GM19328 (cell line): ENCODE results near the gene HEMGN.
A peak's percentile ranks its signal among the peaks of the same experiment; 100 is the strongest.

Experiments used
- ATAC-seq: cut with Tn5 transposase; IDR thresholded peaks from one replicate; pipeline ENCODE4 v1.9.1; 2021; ENCODE audit warnings: mild to moderate bottlenecking, moderate library complexity; ENCODE audit not compliant: unreplicated experiment

Gene HEMGN

DNA sequence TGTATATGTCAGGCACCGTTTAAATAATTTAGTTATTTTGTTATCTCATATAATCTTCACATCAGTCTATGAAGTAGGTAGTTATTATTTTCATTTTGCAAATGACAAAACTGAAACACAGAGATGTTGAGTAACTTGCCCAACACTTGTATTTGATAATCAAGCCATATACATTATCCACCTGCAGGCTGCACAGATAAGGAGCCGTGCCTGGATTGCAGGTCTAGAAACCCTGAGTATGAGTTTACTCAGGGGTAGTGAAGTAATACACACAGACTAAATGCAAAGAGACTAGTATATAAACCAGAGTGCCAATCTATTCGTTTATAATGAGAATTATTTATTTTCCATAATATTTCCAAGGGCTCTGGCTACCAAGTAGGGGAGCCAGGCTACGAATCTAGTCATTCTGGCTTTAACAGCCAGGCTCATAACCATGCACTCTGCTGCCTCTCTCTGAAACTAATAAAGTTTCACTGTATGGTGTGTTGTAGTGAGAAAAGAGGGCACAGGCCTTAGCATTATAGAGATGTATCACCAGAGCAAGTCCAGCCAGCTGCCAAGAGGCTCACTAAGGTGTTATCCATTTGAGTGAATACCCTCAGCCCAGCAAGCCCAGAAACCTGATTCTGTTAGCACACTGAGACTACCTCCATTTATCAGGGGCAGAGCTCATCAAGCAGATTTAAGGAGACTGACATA, 4.5 kb downstream of the HEMGN start:
- no peak for ATAC-seq

DNA sequence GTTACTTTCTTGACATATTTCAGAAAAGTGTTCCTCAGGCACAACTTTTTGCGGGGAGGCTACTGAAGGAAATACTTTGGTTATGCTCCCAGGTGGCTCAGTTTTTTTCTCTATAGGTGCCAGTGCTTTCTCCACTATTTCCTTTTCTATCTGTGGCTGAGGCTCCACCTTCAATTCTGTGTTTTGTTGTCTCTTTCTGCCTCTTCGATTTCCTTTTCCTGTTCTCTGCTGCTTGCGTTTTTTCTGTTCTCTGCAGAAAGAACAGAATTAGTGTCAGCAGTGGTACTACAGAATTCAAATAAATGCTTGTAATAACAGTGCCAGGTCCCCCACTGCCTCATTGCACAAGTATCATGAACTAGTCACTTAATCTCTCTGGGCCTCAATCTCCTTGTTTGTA, 7.0 kb downstream of the HEMGN start:
- no peak for ATAC-seq

DNA sequence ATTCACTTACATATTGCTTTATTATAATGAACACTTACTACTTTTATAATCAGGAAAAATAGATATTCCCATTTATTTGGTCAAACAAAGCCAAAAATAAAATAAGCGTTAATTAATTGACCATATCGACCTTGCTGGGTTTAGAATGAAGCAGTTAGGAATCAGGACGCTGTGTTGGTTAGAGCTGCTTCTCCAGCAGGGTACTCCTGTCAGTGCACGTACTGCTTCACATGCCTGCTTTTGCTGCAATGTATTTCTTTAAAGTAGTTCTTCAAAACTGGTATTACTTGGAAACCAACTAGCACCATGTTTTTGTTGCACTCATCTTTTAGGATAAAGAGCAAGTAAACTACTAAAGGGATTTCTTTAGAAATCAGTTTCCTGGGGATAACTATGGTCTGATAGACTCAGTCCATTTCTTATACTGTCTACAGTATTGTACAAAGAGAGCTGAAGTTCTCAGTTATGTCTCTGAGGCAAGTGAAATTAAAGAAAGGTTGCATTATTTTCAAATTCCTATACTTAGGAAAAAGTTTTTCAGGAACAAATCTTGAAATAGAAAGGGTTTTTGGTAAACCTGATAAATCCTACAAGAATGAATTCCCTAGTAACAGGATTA, 8.9 kb downstream of the HEMGN start:
- no peak for ATAC-seq

DNA sequence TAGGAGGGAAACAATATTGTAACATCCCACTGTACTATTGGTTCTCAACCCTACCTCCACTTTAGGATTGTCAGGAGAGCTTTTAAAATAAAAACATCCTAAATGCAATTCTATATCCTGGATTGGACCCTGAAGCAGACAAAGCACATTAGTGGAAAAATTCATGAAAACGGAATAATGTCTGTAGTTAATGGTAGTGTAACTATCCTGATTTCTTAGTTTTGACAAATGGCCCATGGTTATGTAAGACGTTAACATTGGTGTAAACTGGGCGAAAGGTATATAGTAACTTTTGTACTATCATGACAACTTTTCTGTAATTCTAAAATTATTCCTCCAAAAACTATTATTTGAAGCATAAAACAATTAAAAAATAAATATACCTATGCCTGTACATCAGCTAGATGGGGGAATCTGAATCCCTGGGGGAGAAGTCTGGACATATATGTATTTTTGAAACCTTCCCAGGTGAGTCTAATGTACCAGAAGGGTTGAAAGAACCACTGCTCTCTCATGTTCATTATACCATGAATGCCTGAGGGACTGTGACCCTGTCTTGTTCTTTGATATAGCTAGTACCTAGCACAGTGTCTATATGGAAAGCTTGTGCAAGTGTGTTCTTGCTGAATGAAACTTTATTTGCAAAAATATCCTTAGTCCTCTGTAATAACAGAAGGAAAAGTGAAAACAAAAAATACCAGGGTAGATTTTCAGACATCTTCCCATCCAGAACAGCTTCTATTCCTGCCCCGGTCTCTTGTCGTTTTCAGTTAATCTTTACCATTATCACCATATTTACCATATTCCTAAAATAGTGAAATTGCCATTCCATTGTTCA, 12.3 kb downstream of the HEMGN start:
- ATAC-seq = no peak

DNA sequence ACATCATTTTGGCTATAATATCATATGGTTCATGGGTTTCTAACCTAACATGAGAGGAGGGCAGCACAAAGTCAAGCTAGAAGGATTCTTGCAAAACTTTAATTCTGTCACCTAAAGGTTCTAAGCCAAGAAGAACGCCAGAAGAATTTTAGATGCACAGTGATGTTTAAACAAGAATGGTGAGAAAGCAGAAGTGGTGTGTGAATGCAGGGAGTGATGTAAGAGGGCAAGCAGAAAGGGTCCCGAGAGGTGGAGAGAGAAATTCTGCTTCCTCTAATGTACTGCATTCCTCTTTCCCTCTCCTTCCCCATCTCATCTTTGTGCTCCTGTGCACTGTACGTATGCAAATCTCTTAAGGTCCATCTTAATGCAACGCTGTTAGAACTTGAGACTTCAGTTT, 13.6 kb downstream of the HEMGN start:
- ATAC-seq = no peak

DNA sequence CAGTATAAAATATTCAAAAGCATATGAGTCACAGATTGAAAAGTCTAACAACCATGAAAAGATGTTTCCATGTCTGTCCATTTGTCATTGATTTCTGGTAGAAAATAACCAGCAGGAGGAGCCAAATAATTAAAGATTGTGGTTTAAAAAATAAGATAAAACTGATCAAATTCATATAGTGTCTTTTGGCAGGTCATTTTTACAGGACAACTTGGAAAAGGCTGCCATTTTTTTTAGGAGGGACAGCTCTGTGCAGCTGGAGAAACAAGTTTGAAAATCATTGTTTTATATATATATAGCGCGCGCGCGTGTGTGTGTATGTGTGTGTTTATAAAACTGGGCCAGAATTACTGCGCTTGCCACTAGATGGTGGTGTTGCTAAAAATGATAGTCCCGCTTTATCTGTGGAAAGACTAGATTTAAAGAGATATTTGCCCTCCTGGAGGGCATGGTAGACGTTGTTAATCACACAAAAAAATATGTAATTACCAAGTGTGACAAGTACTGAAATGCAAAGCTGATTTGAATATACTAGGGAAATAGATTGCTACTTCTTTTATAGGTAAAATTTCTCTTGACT, 14.4 kb downstream of the HEMGN start:
- no peak for ATAC-seq

DNA sequence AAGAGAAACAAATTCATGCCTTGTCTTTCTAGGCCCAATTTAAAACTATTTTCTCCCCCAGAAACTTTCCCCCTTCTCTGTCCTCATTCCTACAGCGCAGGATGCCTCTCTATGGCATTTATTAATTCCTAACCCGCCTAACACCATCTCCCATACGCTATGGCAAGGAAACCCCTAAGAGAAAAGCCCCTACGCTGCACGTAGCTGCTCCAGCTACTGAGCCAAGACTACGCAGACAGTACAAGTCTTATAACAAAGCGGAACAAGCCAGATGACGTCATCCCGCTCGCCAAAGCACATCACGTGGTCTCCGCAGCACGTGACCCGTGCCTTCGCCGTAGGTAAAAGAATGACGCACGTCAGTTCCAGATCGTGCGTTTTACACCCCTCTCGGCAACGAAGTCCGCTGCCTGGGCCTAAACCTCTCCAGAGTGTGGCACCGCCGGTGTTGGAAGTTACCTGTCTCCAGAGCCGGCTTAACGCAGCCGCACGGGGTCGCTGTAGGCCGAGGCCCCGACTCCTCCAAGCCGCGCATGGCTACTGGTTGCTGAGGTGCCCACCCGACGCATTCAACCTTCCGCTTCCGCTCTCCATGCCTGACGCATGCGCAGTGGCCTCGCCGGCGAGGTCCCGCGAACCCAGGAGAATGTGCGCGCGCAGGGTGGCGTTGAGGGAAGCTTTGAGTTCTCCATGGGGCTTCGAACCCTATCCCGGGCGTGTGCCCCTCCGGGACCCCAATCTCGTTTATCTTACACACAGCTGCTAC, 15.8 kb downstream of the HEMGN start, which contains the start of gene TRMO:
TSS of gene TRMO (minus strand) at position 542 of the 766 bp plus-strand sequence. CDS start at position 535, 7 bp downstream.
- ATAC-seq = peak; percentile 82

DNA sequence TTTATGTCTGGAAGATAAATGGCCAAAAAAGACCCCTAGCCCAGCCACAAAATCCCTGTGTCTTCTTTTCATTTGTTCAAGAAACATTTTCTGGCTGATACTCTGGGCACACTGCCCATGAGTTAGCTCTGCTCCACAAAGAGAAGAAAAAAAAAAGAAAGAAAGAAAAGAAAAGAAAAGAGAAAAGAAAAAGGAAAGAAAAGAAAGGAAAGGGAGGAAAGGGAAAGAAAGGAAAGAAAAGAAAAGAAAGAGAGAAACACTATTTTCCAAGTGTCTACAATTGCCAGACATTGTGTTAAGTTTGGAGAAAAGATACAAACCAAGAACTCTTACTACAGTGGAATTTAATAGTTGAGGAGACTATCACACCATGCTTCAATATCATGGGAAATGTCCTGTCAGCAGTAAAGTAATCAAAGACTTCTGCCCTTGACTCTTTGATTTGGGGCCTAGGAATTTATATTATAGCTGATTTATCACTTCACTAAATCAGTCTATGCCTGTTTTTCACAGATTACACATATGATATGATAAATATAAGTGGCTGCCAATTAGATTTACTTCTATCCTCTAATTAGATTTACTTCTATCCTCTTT, 18.7 kb downstream of the HEMGN start:
- no peak for ATAC-seq

DNA sequence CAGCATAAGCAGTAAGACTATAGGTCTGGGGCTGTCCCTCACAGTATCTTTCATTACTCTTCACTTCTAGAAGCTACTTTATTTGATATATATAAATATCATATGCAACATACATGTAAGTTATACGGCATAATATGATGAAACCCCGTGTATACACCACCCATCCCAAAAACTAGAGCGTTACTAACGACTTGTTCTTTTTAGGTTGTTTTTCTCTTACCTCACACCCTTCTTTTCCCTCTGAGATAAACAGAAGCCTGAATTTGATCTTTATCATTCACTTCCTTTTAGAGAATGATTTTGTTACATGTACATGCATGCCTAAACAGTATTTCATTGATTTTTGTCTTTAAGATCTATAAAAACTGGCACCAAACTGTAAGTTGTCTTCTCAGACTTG, 19.4 kb downstream of the HEMGN start:
- ATAC-seq = no peak

DNA sequence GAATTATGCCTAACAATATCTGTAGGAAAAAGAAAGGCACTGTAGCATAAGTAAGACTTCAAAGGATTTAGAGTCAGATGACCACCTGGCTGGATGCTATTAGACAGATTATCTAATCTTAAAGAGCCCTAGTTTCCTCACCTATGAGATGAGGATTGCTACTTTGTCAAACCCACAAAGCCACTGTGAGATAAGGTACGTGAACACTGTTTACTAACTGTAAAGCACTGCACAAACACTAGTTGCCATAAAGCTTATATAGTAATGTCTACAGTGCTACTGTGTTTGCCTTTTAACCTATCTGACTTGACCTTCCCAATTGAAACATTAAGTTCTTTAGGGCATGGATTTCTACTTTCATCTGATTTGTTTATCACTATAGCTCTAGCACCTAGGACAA, 26.0 kb downstream of the HEMGN start:
- ATAC-seq = no peak

DNA sequence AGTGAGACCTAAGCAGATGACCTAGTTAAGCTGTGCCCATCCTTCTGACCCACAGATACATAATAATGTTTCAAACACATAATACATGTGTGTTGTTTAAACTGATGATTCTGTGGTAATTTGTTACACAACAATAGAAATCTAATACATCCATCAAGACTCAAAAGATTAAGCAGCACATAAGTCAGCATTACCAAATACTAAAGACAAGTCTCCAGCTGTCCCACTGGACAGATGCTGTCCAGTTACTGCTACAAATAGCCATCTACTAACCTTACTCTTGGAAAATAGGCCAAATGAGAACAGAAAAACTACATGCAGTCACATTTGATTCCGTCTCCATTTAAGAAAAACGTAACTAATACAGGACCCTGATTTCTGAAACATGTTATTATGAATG, 26.4 kb downstream of the HEMGN start:
- no peak for ATAC-seq

DNA sequence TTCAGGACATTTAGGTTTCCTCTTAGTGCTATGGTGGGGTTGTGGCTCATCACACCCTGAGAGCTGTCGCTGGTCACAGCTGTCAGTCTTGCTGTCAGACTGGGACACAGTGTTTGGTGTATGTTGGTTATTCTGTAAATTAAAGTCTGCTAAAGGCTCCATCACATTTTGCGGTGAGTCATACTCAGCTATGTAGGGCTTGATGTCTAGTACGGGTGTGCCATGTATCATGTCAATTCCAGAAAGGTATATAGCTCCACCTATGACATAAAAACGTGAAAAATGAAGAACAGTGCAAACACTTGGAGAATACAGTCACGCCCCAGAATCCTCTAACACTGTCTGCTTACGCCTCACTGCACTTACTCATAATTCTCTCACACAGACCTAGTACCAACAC, 27.6 kb downstream of the HEMGN start:
- no peak for ATAC-seq

DNA sequence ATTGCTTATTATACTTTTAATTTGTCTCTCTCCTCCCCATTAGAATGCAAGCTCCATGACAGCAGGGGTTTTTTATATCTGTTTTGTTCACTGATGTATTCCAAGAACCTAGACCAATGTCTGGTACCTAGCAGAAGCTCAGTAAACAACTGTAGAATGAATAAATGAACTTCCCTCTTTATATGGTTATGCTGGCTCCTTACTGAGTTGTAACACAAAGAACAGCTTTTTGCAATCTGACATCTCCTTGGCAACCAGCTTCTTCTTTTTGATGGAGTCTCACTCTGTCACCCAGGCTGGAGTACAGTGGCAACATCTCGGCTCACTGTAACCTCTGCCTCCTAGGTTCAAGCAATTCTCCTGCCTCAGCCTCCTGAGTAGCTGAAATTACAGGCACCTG, 29.3 kb downstream of the HEMGN start:
- no peak for ATAC-seq

DNA sequence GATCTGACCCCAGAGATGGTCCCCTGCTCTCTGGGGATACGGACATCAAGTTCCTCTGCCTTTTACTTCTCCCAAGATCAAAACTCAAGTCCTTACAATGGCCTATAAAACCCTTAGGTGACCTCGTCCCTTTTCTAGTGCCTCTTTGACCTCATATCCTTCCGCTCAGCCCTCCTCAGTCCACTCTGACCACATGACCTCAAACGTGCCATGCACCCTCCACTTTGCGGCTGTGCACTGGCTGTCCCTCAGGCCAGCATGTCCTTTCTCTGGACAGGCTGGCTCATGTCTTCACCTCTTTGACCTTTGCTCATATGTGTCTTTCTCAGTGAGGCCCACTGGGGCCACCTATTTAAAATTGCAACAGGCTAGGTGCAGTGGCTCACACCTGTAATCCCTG, 30.3 kb downstream of the HEMGN start:
- no peak for ATAC-seq

DNA sequence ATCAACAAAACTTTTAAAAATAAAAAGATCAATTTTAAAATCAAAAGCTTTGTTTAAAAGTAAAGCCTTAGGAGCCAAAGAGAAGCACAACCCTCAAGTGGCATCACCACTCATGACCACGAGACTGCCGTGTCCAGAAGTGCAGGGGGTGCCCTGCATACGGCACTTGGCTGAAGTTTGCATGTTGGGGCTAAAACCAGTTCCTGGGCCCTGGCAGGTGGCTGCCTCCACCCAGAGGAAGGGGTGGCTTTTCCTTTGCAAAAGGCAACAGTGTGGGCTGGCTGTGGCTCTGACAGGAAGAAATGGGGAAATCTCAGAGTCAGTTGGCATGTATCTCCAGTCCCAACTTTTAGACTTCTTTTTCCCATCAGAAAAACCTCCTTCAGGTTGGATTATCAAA, 30.9 kb downstream of the HEMGN start:
- ATAC-seq = no peak

DNA sequence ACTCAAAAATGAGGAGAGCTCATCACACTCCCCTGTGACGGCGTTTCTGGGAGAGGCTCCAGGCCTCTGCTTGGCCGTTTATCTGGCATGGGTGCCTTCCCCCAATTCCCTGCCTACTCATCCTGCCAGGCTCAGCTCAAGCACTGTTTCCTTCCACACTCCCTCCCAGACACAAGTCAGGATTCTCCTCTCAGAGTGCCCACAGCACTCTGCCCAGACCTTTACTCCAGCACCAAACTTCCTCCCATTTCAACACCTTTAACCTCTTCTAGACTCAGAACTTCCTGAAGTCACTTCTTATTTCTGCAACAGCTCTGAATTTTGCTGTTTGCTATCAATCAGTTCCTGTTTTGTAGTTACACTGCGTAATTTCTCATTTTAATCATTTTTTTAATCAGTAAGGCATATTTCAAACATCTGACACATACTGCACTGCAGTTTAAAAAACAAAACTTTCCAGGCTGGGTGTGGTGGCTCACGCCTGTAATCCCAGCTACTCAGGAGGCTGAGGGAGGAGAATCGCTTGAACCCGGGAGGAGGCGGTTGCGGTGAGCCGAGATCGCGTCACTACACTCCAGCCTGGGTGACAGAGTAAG, 31.6 kb downstream of the HEMGN start:
- ATAC-seq = no peak

DNA sequence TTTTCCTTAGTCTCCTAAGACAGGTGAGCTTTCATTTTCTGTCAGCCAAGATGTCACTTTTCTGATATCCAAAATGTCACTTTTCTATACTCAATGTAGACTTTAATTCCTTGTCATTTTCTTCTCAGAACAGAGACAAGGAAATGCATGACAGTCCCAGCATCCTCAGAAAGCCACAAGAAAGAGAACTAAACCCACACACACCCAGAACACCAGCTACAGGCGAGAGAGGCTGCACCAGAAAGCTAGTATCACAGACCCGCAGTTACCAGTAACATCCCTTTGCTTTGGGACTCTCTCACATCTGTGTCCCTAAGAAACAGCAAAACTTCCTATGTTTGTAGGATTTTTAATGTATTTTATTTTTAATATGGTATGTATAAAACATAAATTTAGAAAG, 32.7 kb downstream of the HEMGN start:
- ATAC-seq = no peak

DNA sequence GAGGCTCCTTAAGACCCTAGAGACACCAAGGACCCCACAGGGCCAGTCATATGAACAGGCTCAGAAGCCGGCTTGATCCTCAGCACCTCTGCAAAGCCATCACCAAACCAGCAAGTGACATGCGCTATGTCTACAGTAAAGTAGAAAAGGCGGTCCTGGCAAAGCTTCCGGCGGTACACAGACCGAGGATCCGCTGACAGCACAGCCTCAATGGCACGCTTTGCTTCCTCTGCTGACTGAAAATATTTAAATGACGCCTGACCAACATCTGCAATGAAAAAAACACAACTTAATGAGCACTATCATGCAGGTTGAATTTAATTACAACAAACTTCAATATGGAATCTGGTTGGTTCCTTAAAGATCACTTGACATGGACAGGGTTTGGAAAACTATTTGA, 33.2 kb downstream of the HEMGN start:
- no peak for ATAC-seq

DNA sequence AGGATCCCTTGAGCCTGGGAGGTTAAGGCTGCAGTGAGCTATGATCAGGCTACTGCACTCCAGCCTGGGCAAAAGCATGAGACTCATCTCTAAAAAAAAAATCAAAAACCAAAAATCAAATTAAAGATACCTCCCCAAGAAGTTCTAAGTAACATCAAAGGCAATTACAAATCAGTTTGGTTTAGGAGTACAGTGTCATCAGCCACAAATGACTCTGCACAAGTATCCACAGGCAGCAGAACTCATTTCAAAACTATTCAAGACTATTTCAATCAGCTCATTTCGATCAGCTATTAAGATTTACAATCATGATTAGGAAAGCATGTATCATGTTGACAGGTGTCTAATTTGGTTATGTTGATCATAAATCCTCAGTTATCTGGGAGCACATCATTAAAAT, 34.8 kb downstream of the HEMGN start:
- ATAC-seq = no peak
